ENCODE data around the gene KIF5C. TPM values are rescaled to one million over a fixed set of nuclear protein-coding genes. Genes with fewer than 3 reads are reported as not detected.
A peak's percentile ranks its signal among the peaks of the same experiment; 100 is the strongest.

The KIF5C gene
- total RNA-seq, 1 donor from 2014 or later: 63.3 TPM

DNA sequence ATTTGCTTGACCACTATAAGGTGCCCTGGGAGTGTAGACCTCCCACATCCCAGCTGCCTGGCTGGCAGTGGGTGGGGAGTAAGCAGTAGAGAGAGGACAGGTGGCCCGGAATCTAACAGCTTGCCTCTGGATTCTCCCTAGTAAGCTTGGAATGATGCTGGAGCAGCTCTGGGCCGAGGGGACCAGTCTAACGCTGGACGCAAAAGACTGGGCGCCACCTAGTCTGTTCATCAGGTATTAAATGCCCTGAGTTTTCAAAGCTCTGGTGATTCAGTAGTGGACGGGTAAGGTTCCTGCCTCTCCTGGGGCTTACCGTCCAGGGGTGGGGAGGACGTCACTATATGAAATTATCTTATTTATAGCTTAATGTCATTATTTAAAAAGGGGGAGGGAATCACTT lies 162.8 kb downstream of the KIF5C start:
- Mint-ChIP-seq H3K4me3 (peak overlapping the region; percentile 89), H3K27ac (ENCODE audit: unreplicated experiment) (no peak overlapping the region), H3K36me3 (ENCODE audit: low read depth) (no peaks in the 10 kb centered on the region), H3K9me3 (no peaks in the 10 kb centered on the region), H3K27me3 (ENCODE audit: low read depth) (peaks cover 71% of the 10 kb centered on the region), H3K4me1 (peaks cover 4% of the 10 kb centered on the region)
- TF ChIP-seq CTCF (conservative IDR thresholded peaks at IDR 0.05): no peak
- DNase-seq (ENCODE audit: low read depth, low spot score): no peak

DNA sequence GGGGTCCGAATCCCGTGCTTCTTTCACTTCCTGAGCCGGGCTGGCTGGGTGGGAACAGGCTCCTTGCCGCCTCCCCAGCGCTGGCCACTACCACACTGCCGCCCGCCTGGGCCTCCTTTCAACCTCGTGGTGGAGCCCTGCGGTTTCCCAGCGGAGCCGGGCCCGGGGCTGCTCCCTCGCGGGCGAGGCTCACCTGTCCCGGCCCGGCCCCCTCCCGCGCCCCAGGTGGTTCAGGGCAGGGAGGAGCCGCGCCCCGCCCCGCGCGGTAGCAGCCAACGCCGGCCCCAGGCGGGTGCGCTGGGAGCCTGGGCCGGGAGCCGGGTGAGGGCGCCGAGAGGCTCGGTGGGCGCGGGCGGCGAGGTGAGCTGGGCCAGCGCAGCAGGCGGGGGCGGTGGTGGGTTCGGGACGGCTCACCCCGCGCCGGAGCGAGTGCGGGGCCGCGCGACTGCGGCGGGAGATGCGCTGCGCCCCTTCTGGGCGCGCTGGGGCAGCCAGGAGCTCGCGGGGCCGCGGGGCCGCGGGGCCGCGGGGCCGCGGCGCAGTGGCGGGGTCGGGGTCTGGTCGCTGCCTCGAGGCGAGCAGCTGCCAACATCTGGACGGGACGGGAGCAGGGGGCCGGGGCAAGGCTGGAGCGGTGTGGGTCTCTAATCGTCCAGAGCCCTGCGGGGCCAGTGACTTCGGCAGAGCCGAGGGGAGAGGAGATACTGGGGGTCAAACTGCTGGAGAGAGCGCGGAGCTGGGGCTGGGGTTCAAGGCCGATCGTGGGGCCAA lies 163.6 kb downstream of the KIF5C start, which contains the start of gene LYPD6B:
Gene LYPD6B (plus strand): TSS at position 258 of the 771 bp plus-strand sequence. CDS start 92,250 bp downstream, outside the sequence.
- Mint-ChIP-seq H3K27ac (ENCODE audit: unreplicated experiment) (peak within 1 kb of the TSS; percentile 19), H3K9me3 (no peaks in the 10 kb centered on the region), H3K36me3 (ENCODE audit: low read depth) (no peaks in the 10 kb centered on the region), H3K27me3 (ENCODE audit: low read depth) (peaks cover 68% of the 10 kb centered on the region), H3K4me3 (peak within 1 kb of the TSS; percentile 89), H3K4me1 (peaks cover 4% of the 10 kb centered on the region)
- TF ChIP-seq CTCF (conservative IDR thresholded peaks at IDR 0.05): peak; percentile 28
- peak; percentile 14 for DNase-seq (ENCODE audit: low read depth, low spot score)

DNA sequence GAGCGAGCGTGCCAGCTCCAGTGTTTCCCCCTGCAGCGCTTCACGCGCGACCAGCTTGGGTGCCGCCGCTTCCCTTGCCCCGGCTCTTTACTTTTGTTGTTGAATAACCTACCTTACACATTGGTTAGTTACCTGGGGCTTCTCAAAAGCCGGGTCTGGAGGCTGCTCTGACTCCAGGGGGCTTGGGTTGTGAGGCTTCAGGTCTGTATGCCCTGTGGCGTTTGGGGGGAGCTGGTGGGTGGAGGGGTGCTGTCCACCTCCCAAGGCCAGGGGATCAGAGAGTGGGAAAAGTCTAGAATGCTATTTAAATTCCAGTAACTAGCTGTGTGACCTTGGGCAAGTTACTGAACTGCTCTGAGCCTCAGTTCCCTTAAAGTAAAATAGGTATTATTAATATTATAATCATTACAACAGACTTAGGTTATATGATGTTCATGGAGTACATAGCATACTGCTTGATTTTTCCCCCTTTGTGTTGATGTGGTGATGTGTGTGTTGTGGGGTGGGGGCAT lies 164.2 kb downstream of the KIF5C start:
- Mint-ChIP-seq H3K36me3 (ENCODE audit: low read depth) (no peaks in the 10 kb centered on the region), H3K9me3 (no peaks in the 10 kb centered on the region), H3K4me1 (peaks cover 4% of the 10 kb centered on the region), H3K27ac (ENCODE audit: unreplicated experiment) (no peak overlapping the region), H3K27me3 (ENCODE audit: low read depth) (peaks cover 67% of the 10 kb centered on the region), H3K4me3 (peak overlapping the region; percentile 83)
- no peak for TF ChIP-seq CTCF (conservative IDR thresholded peaks at IDR 0.05)
- DNase-seq (ENCODE audit: low read depth, low spot score): no peak

GRCh38 chr2:149040451-149040850 lies 165.4 kb downstream of the KIF5C start:
- Mint-ChIP-seq H3K4me1 (peaks cover 4% of the 10 kb centered on the region), H3K36me3 (ENCODE audit: low read depth) (peaks cover 2% of the 10 kb centered on the region), H3K9me3 (no peaks in the 10 kb centered on the region), H3K27ac (ENCODE audit: unreplicated experiment) (no peak overlapping the region), H3K27me3 (ENCODE audit: low read depth) (peaks cover 67% of the 10 kb centered on the region), H3K4me3 (peak overlapping the region; percentile 68)
- TF ChIP-seq CTCF (conservative IDR thresholded peaks at IDR 0.05): peak; percentile 62
- DNase-seq (ENCODE audit: low read depth, low spot score): peak; percentile 41

GRCh38 chr2:149041482-149041881 lies 166.5 kb downstream of the KIF5C start:
- DNase-seq (ENCODE audit: low read depth, low spot score): no peak
- Mint-ChIP-seq H3K4me1 (peaks cover 4% of the 10 kb centered on the region), H3K27ac (ENCODE audit: unreplicated experiment) (no peak overlapping the region), H3K27me3 (ENCODE audit: low read depth) (peaks cover 61% of the 10 kb centered on the region), H3K36me3 (ENCODE audit: low read depth) (peaks cover 2% of the 10 kb centered on the region), H3K9me3 (peaks cover 5% of the 10 kb centered on the region), H3K4me3 (no peak overlapping the region)
- TF ChIP-seq CTCF (conservative IDR thresholded peaks at IDR 0.05): no peak

All from neural crest cell (in vitro differentiated cells).